Calu3 (cell line): ENCODE results near the gene ATP6V1G2. TPM values are rescaled to one million over a fixed set of nuclear protein-coding genes. Genes with fewer than 3 reads are reported as not detected.

Experiments
- BruUV-seq: library from RNA; stranded (reverse); fragments of 400-500 nt; replicated peaks from 2 replicates; lab custom pipeline; 2021; lab: Mats Ljungman, UMichigan
- CTCF ChIA-PET: fragments of 300-600 bp; sonication (Branson Sonifier 250); formaldehyde crosslinking; loops from one replicate; lab custom pipeline; 2022; ENCODE audit warnings: antibody characterized with exemption; lab: Charles Lee
- DNase-seq: peaks from one replicate; pipeline ENCODE4 v3.0.0; 2022
- H3K27ac Mint-ChIP-seq: one replicate; pipeline ENCODE4 v1.8.0; 2022; ENCODE audit warnings: mixed read lengths; ENCODE audit not compliant: unreplicated experiment
- H3K27me3 Mint-ChIP-seq: one replicate; pipeline ENCODE4 v1.8.0; 2022; ENCODE audit warnings: mixed read lengths; ENCODE audit not compliant: unreplicated experiment
- H3K36me3 Mint-ChIP-seq: one replicate; pipeline ENCODE4 v1.8.0; 2022; ENCODE audit warnings: mild to moderate bottlenecking, moderate library complexity, mixed read lengths; ENCODE audit not compliant: insufficient read depth, unreplicated experiment
- H3K4me1 Mint-ChIP-seq: one replicate; pipeline ENCODE4 v1.8.0; 2022; ENCODE audit warnings: mild to moderate bottlenecking, low read depth, mixed read lengths; ENCODE audit not compliant: unreplicated experiment
- H3K4me3 Mint-ChIP-seq: one replicate; pipeline ENCODE4 v1.8.0; 2022; ENCODE audit warnings: mild to moderate bottlenecking, low read depth, moderate library complexity, mixed read lengths; ENCODE audit not compliant: unreplicated experiment
- H3K9me3 Mint-ChIP-seq: one replicate; pipeline ENCODE4 v1.8.0; 2022; ENCODE audit warnings: low read depth, mixed read lengths; ENCODE audit not compliant: unreplicated experiment
- intact Hi-C: fragments of 100-400 bp; cut with micrococcal nuclease; formaldehyde crosslinking; loops from one replicate; pipeline ENCODE4 v1.10.0; 2022; ENCODE audit not compliant: unreplicated experiment
- total RNA-seq: library from RNA; stranded (reverse); gene quantifications from 2 replicates; pipeline ENCODE4 v1.2.3, GENCODE V29; 2022
- TF ChIP-seq, protein P1 (sequence below): fragments of 200-600 bp; IDR thresholded peaks from one replicate; pipeline ENCODE4 v1.8.0; 2022; ENCODE audit warnings: antibody characterized with exemption; ENCODE audit not compliant: unreplicated experiment

Gene ATP6V1G2
- total RNA-seq, 1 experiment from 2014 or later = 1.0 TPM

DNA sequence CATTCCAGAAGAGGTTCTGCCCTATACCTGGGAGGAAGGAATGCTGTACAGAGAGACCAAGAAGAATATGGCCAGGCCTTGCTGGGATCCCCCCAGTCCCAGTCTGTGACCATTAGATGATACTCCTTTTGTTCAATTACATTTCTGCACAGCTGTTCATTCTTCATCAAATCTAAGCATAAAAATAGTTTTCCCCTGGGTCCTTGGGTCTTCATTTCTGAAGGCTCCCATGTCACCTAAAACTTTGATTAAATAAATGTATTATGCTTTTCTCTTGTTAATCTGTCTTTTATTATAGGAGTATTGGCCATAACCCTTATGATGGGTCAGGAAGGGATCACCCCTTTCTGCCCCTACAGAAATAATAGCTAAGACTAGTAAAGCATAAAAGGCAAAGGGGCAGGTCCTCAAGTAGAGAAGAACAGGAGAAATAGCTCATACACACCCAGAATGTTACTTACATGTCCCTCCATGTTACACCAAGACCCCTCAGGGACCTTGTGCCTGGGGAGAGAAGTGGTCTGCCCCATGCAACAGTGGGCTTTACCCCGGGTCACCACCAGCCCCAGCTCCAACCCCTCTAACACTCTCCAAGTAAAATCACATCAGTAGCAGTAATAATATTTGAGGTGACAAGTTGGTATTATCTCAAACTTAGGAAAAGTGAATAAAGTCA is 23.6 kb upstream of the ATP6V1G2 start:
- BruUV-seq = no TSS peak
- TF ChIP-seq, protein P1, sequence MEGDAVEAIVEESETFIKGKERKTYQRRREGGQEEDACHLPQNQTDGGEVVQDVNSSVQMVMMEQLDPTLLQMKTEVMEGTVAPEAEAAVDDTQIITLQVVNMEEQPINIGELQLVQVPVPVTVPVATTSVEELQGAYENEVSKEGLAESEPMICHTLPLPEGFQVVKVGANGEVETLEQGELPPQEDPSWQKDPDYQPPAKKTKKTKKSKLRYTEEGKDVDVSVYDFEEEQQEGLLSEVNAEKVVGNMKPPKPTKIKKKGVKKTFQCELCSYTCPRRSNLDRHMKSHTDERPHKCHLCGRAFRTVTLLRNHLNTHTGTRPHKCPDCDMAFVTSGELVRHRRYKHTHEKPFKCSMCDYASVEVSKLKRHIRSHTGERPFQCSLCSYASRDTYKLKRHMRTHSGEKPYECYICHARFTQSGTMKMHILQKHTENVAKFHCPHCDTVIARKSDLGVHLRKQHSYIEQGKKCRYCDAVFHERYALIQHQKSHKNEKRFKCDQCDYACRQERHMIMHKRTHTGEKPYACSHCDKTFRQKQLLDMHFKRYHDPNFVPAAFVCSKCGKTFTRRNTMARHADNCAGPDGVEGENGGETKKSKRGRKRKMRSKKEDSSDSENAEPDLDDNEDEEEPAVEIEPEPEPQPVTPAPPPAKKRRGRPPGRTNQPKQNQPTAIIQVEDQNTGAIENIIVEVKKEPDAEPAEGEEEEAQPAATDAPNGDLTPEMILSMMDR = no peak
- no peak overlapping the region for H3K27ac Mint-ChIP-seq
- H3K9me3 Mint-ChIP-seq = no peaks in the 10 kb centered on the region
- no peaks in the 10 kb centered on the region for H3K4me1 Mint-ChIP-seq
- CTCF ChIA-PET = interaction anchor here (0.6 to 0.7 kb wide), 2 partner anchors 23 to 1149 kb away, joined by 3 to 4 read pairs; no protein-coding TSS in a partner anchor
- intact Hi-C loops = no loop called here
- DNase-seq = no peak
- peaks cover 66% of the 10 kb centered on the region for H3K27me3 Mint-ChIP-seq
- H3K36me3 Mint-ChIP-seq = no peaks in the 10 kb centered on the region
- H3K4me3 Mint-ChIP-seq = no peak overlapping the region

DNA sequence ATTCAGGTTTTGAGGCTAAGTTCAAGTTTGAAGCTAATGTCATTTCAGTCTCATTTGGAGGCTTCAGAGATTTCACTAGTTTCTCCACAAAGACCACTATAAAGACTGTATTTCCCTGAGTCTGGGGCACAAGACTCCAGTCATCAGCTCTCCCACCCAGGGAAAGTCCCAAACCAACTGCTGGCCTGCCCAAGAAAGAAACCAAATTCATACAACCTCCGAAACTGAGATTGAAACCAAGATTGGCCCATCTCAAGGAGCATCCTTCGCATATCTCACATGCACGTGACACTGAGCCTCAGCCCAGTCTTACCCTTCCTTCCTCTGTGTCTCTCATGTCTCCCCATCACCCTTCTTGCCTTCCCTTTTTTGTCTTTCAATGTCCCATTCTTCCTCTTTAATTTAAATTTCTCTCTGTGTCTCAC is 22.1 kb upstream of the ATP6V1G2 start:
- CTCF ChIA-PET = no interaction called here
- intact Hi-C loops = no loop called here
- Mint-ChIP-seq H3K36me3 (peaks cover 5% of the 10 kb centered on the region), H3K27me3 (peaks cover 59% of the 10 kb centered on the region), H3K4me1 (no peaks in the 10 kb centered on the region), H3K27ac (no peak overlapping the region), H3K9me3 (no peaks in the 10 kb centered on the region), H3K4me3 (no peak overlapping the region)
- TF ChIP-seq, protein P1 = no peak
- DNase-seq = no peak
- no TSS peak for BruUV-seq

DNA sequence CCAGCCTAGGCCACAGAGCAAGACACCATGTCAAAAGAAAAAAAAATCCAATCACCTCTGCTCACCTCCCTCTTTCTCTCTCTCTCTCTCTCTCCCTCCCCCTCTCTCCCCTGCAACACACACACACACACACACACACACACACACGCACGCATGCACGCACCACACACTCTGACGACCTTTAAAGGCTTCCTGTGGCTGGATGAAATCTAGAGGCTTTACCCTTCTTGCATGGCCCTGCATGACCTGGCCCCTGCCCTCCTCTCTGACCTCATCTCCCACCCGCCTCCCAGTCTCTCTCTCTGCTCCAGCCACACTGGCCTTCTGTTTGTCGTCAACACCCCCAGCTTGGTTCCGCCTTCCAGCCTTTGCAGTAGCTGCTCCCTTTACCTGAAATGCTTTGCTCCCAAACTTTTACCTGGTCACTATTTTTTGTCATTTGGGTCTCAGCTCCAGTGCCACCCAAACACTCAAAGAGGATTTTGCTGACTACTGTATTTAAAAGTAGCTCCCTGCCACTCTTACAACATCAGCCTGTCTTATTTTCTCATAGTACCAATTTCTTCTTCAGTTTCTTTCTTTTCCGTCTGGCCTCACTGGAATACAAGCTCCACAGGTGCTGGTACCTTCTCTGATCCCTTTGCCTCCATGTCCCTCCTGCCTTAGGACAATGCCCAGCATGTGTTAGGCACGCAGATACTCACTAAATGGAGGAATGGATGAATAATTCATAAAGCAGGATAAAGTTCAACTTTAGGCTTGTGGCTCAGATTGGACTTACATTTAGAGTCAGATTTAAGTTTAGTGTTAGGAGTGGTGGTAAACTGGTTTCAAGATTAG is 21.3 kb upstream of the ATP6V1G2 start:
- CTCF ChIA-PET = interaction anchor here (0.9 kb wide), 1 partner anchor 31 kb away, joined by 3 read pairs; no protein-coding TSS in a partner anchor
- no peak for DNase-seq
- TF ChIP-seq, protein P1 = no peak
- intact Hi-C loops = no loop called here
- no TSS peak for BruUV-seq
- Mint-ChIP-seq H3K4me1 (no peaks in the 10 kb centered on the region), H3K27me3 (peaks cover 51% of the 10 kb centered on the region), H3K4me3 (no peak overlapping the region), H3K9me3 (no peaks in the 10 kb centered on the region), H3K27ac (no peak overlapping the region), H3K36me3 (peaks cover 5% of the 10 kb centered on the region)

DNA sequence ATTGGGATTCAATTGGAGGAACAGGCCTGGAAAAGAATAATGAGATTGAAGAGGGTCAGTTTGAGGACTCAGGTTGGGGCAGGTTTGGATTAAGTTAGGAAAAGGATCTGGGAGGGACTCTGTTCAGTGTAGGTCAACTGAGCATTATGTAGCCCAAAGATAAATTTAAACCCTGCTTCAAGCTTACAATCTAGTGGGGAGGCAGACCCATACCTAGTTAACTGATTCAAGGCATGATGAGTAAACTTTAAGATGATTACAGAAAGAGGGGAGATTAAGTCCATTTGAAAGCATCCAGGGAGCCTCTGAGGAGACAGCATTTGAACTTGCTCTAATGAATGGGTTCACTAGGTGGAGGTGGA is 14.3 kb upstream of the ATP6V1G2 start:
- Mint-ChIP-seq H3K27me3 (peaks cover 15% of the 10 kb centered on the region), H3K4me1 (peaks cover 21% of the 10 kb centered on the region), H3K4me3 (no peak overlapping the region), H3K36me3 (peaks cover 20% of the 10 kb centered on the region), H3K9me3 (no peaks in the 10 kb centered on the region), H3K27ac (no peak overlapping the region)
- BruUV-seq = no TSS peak
- TF ChIP-seq, protein P1 = no peak
- intact Hi-C loops = no loop called here
- DNase-seq = no peak
- CTCF ChIA-PET = interaction anchor here (0.6 to 0.8 kb wide), 2 partner anchors 23 to 58 kb away, joined by 3 read pairs; no protein-coding TSS in a partner anchor
